B cell (primary cell): ENCODE results near the gene CD300LB. TPM values are rescaled to one million over a fixed set of nuclear protein-coding genes. Genes with fewer than 3 reads are reported as not detected.
"Not testable (repeated sequence)": the region's sequence is repeated elsewhere in the genome, so short reads cannot be mapped to it uniquely, and the experiment has no call there.

Source experiments
- ATAC-seq: fragments of 200-7000 bp; cut with Tn5 transposase; one replicate; pipeline ENCODE4 v1.10.0; 2021; ENCODE audit warnings: low read depth, mild to moderate bottlenecking, moderate number of reproducible peaks, moderate library complexity
- CTCF ChIA-PET: fragments of 350-600 bp; sonication (Branson Sonifier 250); formaldehyde crosslinking; loops from one replicate; lab custom pipeline; 2021; ENCODE audit warnings: antibody characterized with exemption, inconsistent platforms; lab: Charles Lee
- POLR2A ChIA-PET: fragments of 350-600 bp; sonication (Branson Sonifier 250); formaldehyde crosslinking; loops from one replicate; lab custom pipeline; 2021; ENCODE audit warnings: antibody characterized with exemption; lab: Charles Lee
- DNase-seq: peaks from one replicate; pipeline ENCODE4 v3.0.0; 2013
- H2AFZ ChIP-seq: 2 replicates; pipeline ENCODE4 v1.6.1; 2012; ENCODE audit warnings: mild to moderate bottlenecking, low read depth, low read length; ENCODE audit not compliant: insufficient read depth, poor library complexity, severe bottlenecking
- H3K27ac ChIP-seq, 2 donors: 1 replicate in 1 of 2; 2 replicates in 1 of 2; pipeline ENCODE4 v1.5.1; 2012 to 2013; ENCODE audit warnings: low read length in 2 of 2, mild to moderate bottlenecking in 2 of 2, moderate library complexity in 1 of 2
- H3K27me3 ChIP-seq, 4 experiments: fragments of 200-600 bp in 1 of 4; sonication (generic) in 1 of 4; replicated peaks in 1 of 4; 1 replicate in 2 of 4; 2 replicates in 2 of 4; pipeline versions ENCODE4 v1.6.1 to v1.7.0; 2013 to 2016; ENCODE audit warnings: low read length in 3 of 4, mild to moderate bottlenecking in 2 of 4, mixed read lengths in 1 of 4, moderate library complexity in 1 of 4; ENCODE audit not compliant: insufficient read depth in 4 of 4, control insufficient read depth in 3 of 4; ENCODE audit errors: control extremely low read depth in 1 of 4
- H3K36me3 ChIP-seq, 2 experiments: replicated peaks in 1 of 2; 1 replicate in 1 of 2; 2 replicates in 1 of 2; pipeline versions ENCODE4 v1.6.1 to v1.7.1; 2013; ENCODE audit warnings: low read length in 1 of 2; ENCODE audit not compliant: insufficient read depth in 2 of 2, control insufficient read depth in 1 of 2; ENCODE audit errors: control extremely low read depth in 1 of 2, extremely low read depth in 1 of 2
- H3K4me1 ChIP-seq, 2 donors: fragments of 200-600 bp in 1 of 2; sonication (generic) in 1 of 2; 1 replicate in 1 of 2; 2 replicates in 1 of 2; pipeline versions ENCODE4 v1.5.1 to v1.6.1; 2013 to 2017; ENCODE audit warnings: low read length in 2 of 2; ENCODE audit not compliant: control insufficient read depth in 2 of 2, insufficient read depth in 2 of 2
- H3K4me2 ChIP-seq: replicated peaks from 2 replicates; pipeline ENCODE3; 2012; ENCODE audit warnings: mild to moderate bottlenecking, low read depth, low read length; ENCODE audit not compliant: poor library complexity, severe bottlenecking
- H3K4me3 ChIP-seq, 5 experiments: fragments of 200-600 bp in 1 of 5; sonication (generic) in 1 of 5; 1 replicate in 3 of 5; 2 replicates in 2 of 5; pipeline versions ENCODE4 v1.5.1 to v1.7.0; 2011 to 2016; ENCODE audit warnings: low read length in 4 of 5, mild to moderate bottlenecking in 4 of 5, low read depth in 2 of 5, control low read depth in 1 of 5, moderate library complexity in 1 of 5; ENCODE audit not compliant: insufficient read depth in 1 of 5; ENCODE audit errors: control extremely low read depth in 1 of 5, extremely low read depth in 1 of 5
- H3K79me2 ChIP-seq: fragments of 200-600 bp; sonication (generic); one replicate; pipeline ENCODE4 v1.6.0; 2016; ENCODE audit warnings: low read length; ENCODE audit not compliant: control insufficient read depth, insufficient read depth
- H3K9ac ChIP-seq: fragments of 200-600 bp; sonication (generic); 2 replicates; pipeline ENCODE4 v1.6.1; 2017; ENCODE audit warnings: mild to moderate bottlenecking, low read length, moderate library complexity
- H3K9me3 ChIP-seq, 3 donors: one replicate each; pipeline versions ENCODE4 v1.6.1 to v1.7.1; 2013; ENCODE audit warnings: low read length in 2 of 3; ENCODE audit not compliant: control insufficient read depth in 2 of 3, insufficient read depth in 1 of 3; ENCODE audit errors: control extremely low read depth in 1 of 3
- H4K20me1 ChIP-seq: 2 replicates; pipeline ENCODE4 v1.6.0; 2012; ENCODE audit warnings: mild to moderate bottlenecking, low read length; ENCODE audit not compliant: insufficient read depth, control insufficient read depth, poor library complexity, severe bottlenecking
- H3K27ac Mint-ChIP-seq: one replicate; pipeline ENCODE4 v1.8.0; 2021; ENCODE audit warnings: mixed read lengths
- H3K27me3 Mint-ChIP-seq: one replicate; pipeline ENCODE4 v1.8.0; 2021; ENCODE audit warnings: mixed read lengths
- H3K4me1 Mint-ChIP-seq: one replicate; pipeline ENCODE4 v1.8.0; 2021; ENCODE audit warnings: mixed read lengths
- H3K4me3 Mint-ChIP-seq: one replicate; pipeline ENCODE4 v1.8.0; 2021; ENCODE audit warnings: mixed read lengths
- H3K9me3 Mint-ChIP-seq: one replicate; pipeline ENCODE4 v1.8.0; 2022; ENCODE audit warnings: mixed read lengths; ENCODE audit not compliant: insufficient read depth
- CTCF ChIP-seq: fragments of 200-600 bp; IDR thresholded peaks from one replicate; pipeline ENCODE4 v1.8.0; 2022; ENCODE audit warnings: antibody characterized with exemption, mild to moderate bottlenecking
- EZH2 ChIP-seq: IDR thresholded peaks from 2 replicates; pipeline ENCODE4 v1.6.1; 2012; ENCODE audit warnings: borderline replicate concordance, low read depth, mild to moderate bottlenecking, moderate library complexity, low read length; ENCODE audit not compliant: insufficient read depth, poor library complexity, severe bottlenecking
- WGBS: methylation state at CpG from one replicate; pipeline ENCODE4 v1.1.5; 2013; ENCODE audit warnings: missing lambda C conversion rate; ENCODE audit not compliant: insufficient coverage; 5-methylcytosine and 5-hydroxymethylcytosine counted together
- intact Hi-C: fragments of 100-400 bp; cut with micrococcal nuclease; formaldehyde crosslinking; loops from one replicate; pipeline ENCODE4 v1.10.0; 2022
- polyA plus RNA-seq: library from polyadenylated mRNA; depleted of rRNA; stranded (reverse); fragments of >200 nt; gene quantifications from 2 replicates; pipeline ENCODE4 v1.2.3, GENCODE V29; 2012
- total RNA-seq, 2 donors: library from RNA; stranded (reverse); fragments of 120-200 nt in 1 of 2; gene quantifications; 1 replicate in 1 of 2; 2 replicates in 1 of 2; pipeline versions ENCODE4 v1.2.3 to v1.2.4, GENCODE V29; 2013 to 2022

The CD300LB gene
- total and polyA plus RNA-seq, 2 donors (not counting 1 experiment from before 2014, with no cell fraction given), result 0.12 to 0.39 TPM

- H3K27me3 ChIP-seq, result no peaks in the 10 kb centered on the region
- no peaks in the 10 kb centered on the region for H3K4me1 ChIP-seq
- Mint-ChIP-seq H3K27ac (no peak overlapping the region), H3K9me3 (no peaks in the 10 kb centered on the region), H3K27me3 (peaks cover 10% of the 10 kb centered on the region), H3K4me1 (no peaks in the 10 kb centered on the region), H3K4me3 (no peak overlapping the region)
- H3K4me2 ChIP-seq, result no peak overlapping the region
- ChIA-PET CTCF (interaction anchor here (0.7 to 3.0 kb wide), 5 partner anchors 35 to 156 kb away, joined by 3 to 18 read pairs (median 7); partner anchors contain the start of gene GPR142), POLR2A (no interaction called here)
- intact Hi-C loops, result no loop called here
- TF ChIP-seq EZH2 (no peak), CTCF (no peak)
- ATAC-seq, result no peak
- no CpG with 5 or more reads among the region's 7 CpGs for WGBS
- no peak for DNase-seq
- no peaks in the 10 kb centered on the region for H3K9me3 ChIP-seq
- no peak overlapping the region for H2AFZ ChIP-seq
- H3K4me3 ChIP-seq, result no peak overlapping the region
- no peak overlapping the region for H3K9ac ChIP-seq
- no peak overlapping the region for H3K27ac ChIP-seq
- H4K20me1 ChIP-seq, result no peaks in the 10 kb centered on the region
- no peaks in the 10 kb centered on the region for H3K79me2 ChIP-seq
- H3K36me3 ChIP-seq, result no peaks in the 10 kb centered on the region
These were observed 39.6 kb downstream of the CD300LB start for GRCh38 chr17:74491626-74492025.

GRCh38 chr17:74490716-74491115 lies 40.6 kb downstream of the CD300LB start:
- Mint-ChIP-seq H3K9me3 (no peaks in the 10 kb centered on the region), H3K4me1 (no peaks in the 10 kb centered on the region), H3K27me3 (peaks cover 6% of the 10 kb centered on the region), H3K4me3 (no peak overlapping the region), H3K27ac (no peak overlapping the region)
- Histone ChIP-seq H3K4me3 (no peak overlapping the region), H3K27me3 (no peaks in the 10 kb centered on the region), H3K27ac (no peak overlapping the region), H3K79me2 (no peaks in the 10 kb centered on the region), H3K9me3 (no peaks in the 10 kb centered on the region), H3K9ac (no peak overlapping the region), H2AFZ (no peak overlapping the region), H3K36me3 (no peaks in the 10 kb centered on the region), H3K4me2 (no peak overlapping the region), H3K4me1 (no peaks in the 10 kb centered on the region), H4K20me1 (no peaks in the 10 kb centered on the region)
- 100% methylated on average over 5 of the region's 9 CpGs for WGBS
- CTCF ChIA-PET, result interaction anchor here (1.0 to 2.5 kb wide), 3 partner anchors 9 to 122 kb away, joined by 3 to 18 read pairs (median 3); partner anchors contain the start of gene GPR142
- DNase-seq, result no peak
- TF ChIP-seq CTCF (no peak), EZH2 (no peak)
- ATAC-seq, result no peak
- POLR2A ChIA-PET, result no interaction called here
- intact Hi-C loops, result no loop called here

- H3K4me2 ChIP-seq, POLR2A ChIA-PET, H3K4me1 ChIP-seq, intact Hi-C loops, H3K4me3 ChIP-seq, H3K27ac Mint-ChIP-seq, H2AFZ ChIP-seq, H4K20me1 ChIP-seq, ATAC-seq, H3K4me3 Mint-ChIP-seq, H3K27me3 ChIP-seq, H3K27me3 Mint-ChIP-seq, H3K9ac ChIP-seq, H3K4me1 Mint-ChIP-seq, H3K36me3 ChIP-seq, H3K9me3 Mint-ChIP-seq, H3K79me2 ChIP-seq, DNase-seq, H3K27ac ChIP-seq, H3K9me3 ChIP-seq: not testable (repeated sequence)
- 100% methylated on average over 4 of the region's 4 CpGs for WGBS
- CTCF ChIA-PET, result interaction anchor here (1.4 kb wide), 1 partner anchor 124 kb away, joined by 4 read pairs; no protein-coding TSS in a partner anchor
These were observed 43.0 kb downstream of the CD300LB start for GRCh38 chr17:74488276-74488675.
